ENCODE data around the gene FAT2. TPM values are rescaled to one million over a fixed set of nuclear protein-coding genes. Genes with fewer than 3 reads are reported as not detected.
"Not testable (repeated sequence)": the region's sequence is repeated elsewhere in the genome, so short reads cannot be mapped to it uniquely, and the experiment has no call there.

Gene FAT2
- polyA plus RNA-seq, 1 donor, result 0.66 TPM

- DNase-seq, result no peak
These were observed 20.1 kb upstream of the FAT2 start for GRCh38 chr5:151611127-151611775.

GRCh38 chr5:151608522-151608921 is 17.4 kb upstream of the FAT2 start:
- no peak for DNase-seq

- no peak for DNase-seq
These were observed 16.2 kb upstream of the FAT2 start for GRCh38 chr5:151607304-151607703.

GRCh38 chr5:151605559-151605958 is 14.4 kb upstream of the FAT2 start:
- DNase-seq, result no peak

- no peak for DNase-seq
These were observed 11.7 kb upstream of the FAT2 start for GRCh38 chr5:151602806-151603205.

- DNase-seq, result no peak
These were observed 10.3 kb upstream of the FAT2 start for GRCh38 chr5:151601391-151601790.

- no peak for DNase-seq
These were observed 9.0 kb upstream of the FAT2 start for GRCh38 chr5:151600069-151600665.

GRCh38 chr5:151598984-151599383 is 7.9 kb upstream of the FAT2 start:
- DNase-seq, result no peak

GRCh38 chr5:151598549-151598948 is 7.4 kb upstream of the FAT2 start:
- no peak for DNase-seq

- DNase-seq, result no peak
These were observed 6.6 kb upstream of the FAT2 start for GRCh38 chr5:151597749-151598148.

GRCh38 chr5:151596828-151597539 is 5.9 kb upstream of the FAT2 start:
- DNase-seq, result no peak

- no peak for DNase-seq
These were observed 4.3 kb upstream of the FAT2 start for GRCh38 chr5:151595411-151595826.

- DNase-seq, result no peak
These were observed 1.8 kb upstream of the FAT2 start for GRCh38 chr5:151592855-151593408.

- DNase-seq, result no peak
These were observed 1.1 kb downstream of the FAT2 start for GRCh38 chr5:151589878-151590570.

GRCh38 chr5:151587796-151588555 is 3.2 kb downstream of the FAT2 start:
- no peak for DNase-seq

GRCh38 chr5:151585970-151586369 is 5.2 kb downstream of the FAT2 start:
- DNase-seq, result peak; percentile 29

- not testable (repeated sequence) for DNase-seq
These were observed 5.8 kb downstream of the FAT2 start for GRCh38 chr5:151585344-151585743.

- DNase-seq, result no peak
These were observed 6.8 kb downstream of the FAT2 start for GRCh38 chr5:151584057-151584937.

GRCh38 chr5:151581812-151582583 is 9.1 kb downstream of the FAT2 start:
- no peak for DNase-seq

GRCh38 chr5:151581347-151581746 is 9.8 kb downstream of the FAT2 start:
- no peak for DNase-seq

Measured in hindlimb muscle (tissue), 1 donor.